Chondrocyte (in vitro differentiated cells): ENCODE data around the gene NSG1. TPM values are rescaled to one million over a fixed set of nuclear protein-coding genes. Genes with fewer than 3 reads are reported as not detected.
A peak's percentile ranks its signal among the peaks of the same experiment; 100 is the strongest.

Experiments
- DNase-seq: peaks from one replicate; pipeline ENCODE4 v3.0.0; 2021; ENCODE audit warnings: mixed read lengths, low spot score
- H3K27ac Mint-ChIP-seq: one replicate; pipeline ENCODE4 v1.8.0; 2021; ENCODE audit warnings: mild to moderate bottlenecking, moderate library complexity, mixed read lengths; ENCODE audit not compliant: unreplicated experiment
- H3K27me3 Mint-ChIP-seq: 2 replicates; pipeline ENCODE4 v1.8.0; 2021; ENCODE audit warnings: low read depth, mixed read lengths
- H3K36me3 Mint-ChIP-seq: 2 replicates; pipeline ENCODE4 v1.8.0; 2021; ENCODE audit warnings: low read depth, mixed read lengths
- H3K4me1 Mint-ChIP-seq: 2 replicates; pipeline ENCODE4 v1.8.0; 2021; ENCODE audit warnings: low read depth, mild to moderate bottlenecking, mixed read lengths
- H3K4me3 Mint-ChIP-seq: one replicate; pipeline ENCODE4 v1.8.0; 2021; ENCODE audit warnings: mild to moderate bottlenecking, moderate library complexity, mixed read lengths; ENCODE audit not compliant: unreplicated experiment
- H3K9me3 Mint-ChIP-seq: 2 replicates; pipeline ENCODE4 v1.8.0; 2021; ENCODE audit warnings: low read depth, mixed read lengths
- total RNA-seq: library from RNA; stranded (reverse); gene quantifications from 3 replicates; pipeline ENCODE4 v1.2.1, GENCODE V29; 2021
- TF ChIP-seq, protein P1 (sequence below): fragments of 200-600 bp; sonication (generic); IDR thresholded peaks from 2 replicates; pipeline ENCODE4 v1.5.0; 2021; ENCODE audit warnings: antibody characterized with exemption, mild to moderate bottlenecking, moderate library complexity

NSG1 gene
- total RNA-seq, 1 donor from 2014 or later: 0.42 TPM

DNA sequence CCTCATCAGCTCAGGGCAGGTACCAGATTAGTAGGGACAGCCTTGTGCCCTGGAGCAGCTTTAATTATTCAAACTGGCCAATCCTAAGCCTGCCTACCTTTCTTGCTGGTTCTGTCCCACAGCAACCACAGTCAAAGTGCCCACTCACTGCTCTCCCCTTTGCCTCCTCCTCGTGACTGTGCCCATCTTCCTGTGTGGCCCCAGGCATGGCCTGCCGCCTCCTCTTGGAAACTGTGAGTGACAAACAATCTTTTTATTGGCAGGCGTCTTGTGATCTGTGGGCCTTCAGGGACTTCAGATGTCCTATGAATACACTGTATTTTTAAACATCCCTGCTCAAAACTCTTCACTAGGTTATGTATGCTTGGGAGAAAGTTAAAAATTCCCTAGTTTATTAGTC is 22.8 kb upstream of the NSG1 start:
- peaks cover 13% of the 10 kb centered on the region for H3K4me1 Mint-ChIP-seq
- TF ChIP-seq, protein P1, sequence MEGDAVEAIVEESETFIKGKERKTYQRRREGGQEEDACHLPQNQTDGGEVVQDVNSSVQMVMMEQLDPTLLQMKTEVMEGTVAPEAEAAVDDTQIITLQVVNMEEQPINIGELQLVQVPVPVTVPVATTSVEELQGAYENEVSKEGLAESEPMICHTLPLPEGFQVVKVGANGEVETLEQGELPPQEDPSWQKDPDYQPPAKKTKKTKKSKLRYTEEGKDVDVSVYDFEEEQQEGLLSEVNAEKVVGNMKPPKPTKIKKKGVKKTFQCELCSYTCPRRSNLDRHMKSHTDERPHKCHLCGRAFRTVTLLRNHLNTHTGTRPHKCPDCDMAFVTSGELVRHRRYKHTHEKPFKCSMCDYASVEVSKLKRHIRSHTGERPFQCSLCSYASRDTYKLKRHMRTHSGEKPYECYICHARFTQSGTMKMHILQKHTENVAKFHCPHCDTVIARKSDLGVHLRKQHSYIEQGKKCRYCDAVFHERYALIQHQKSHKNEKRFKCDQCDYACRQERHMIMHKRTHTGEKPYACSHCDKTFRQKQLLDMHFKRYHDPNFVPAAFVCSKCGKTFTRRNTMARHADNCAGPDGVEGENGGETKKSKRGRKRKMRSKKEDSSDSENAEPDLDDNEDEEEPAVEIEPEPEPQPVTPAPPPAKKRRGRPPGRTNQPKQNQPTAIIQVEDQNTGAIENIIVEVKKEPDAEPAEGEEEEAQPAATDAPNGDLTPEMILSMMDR: no peak
- peaks cover 13% of the 10 kb centered on the region for H3K27me3 Mint-ChIP-seq
- peak overlapping the region; percentile 14 for H3K27ac Mint-ChIP-seq
- H3K36me3 Mint-ChIP-seq: peaks cover 2% of the 10 kb centered on the region
- DNase-seq: no peak
- H3K4me3 Mint-ChIP-seq: no peak overlapping the region
- peaks cover 10% of the 10 kb centered on the region for H3K9me3 Mint-ChIP-seq

DNA sequence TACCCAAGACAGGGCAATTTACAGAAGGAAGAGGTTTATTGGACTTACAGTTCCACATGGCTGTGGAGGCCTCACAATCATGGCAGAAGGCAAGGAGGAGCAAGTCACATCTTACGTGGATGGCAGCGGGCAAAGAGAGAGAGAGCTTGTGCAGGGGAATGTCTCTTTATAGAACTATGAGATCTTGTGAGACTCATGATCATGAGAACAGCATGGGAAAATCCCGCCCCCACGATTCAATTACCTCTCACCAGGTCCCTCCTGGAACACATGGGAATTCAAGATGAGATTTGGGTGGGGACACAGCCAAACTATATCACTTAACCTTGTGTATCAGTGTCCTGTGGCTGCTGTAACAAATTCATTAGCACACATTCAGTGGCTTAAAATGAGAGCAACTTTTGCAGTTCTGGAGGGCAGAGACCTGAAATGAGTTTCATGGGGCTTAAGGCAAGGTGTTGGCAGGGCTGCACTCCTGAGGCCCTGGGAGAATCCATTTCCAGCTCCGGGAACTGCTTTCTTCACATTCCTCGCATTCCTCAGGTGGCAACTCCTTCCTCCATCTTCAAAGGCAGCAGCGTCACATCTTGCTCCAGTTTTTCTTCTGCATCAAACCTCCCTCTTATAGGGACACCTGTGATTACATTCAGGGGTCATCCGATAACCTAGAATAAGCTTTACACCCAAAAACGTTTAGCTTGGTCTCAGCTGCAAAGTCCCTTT is 22.3 kb upstream of the NSG1 start:
- DNase-seq: no peak
- H3K27me3 Mint-ChIP-seq: peaks cover 10% of the 10 kb centered on the region
- TF ChIP-seq, protein P1: no peak
- H3K4me1 Mint-ChIP-seq: peaks cover 13% of the 10 kb centered on the region
- no peak overlapping the region for H3K4me3 Mint-ChIP-seq
- peaks cover 10% of the 10 kb centered on the region for H3K9me3 Mint-ChIP-seq
- no peak overlapping the region for H3K27ac Mint-ChIP-seq
- peaks cover 2% of the 10 kb centered on the region for H3K36me3 Mint-ChIP-seq

GRCh38 chr4:4368809-4369580 is 17.9 kb upstream of the NSG1 start:
- Mint-ChIP-seq H3K4me1 (peaks cover 4% of the 10 kb centered on the region), H3K27me3 (peaks cover 18% of the 10 kb centered on the region), H3K4me3 (no peak overlapping the region), H3K9me3 (peaks cover 10% of the 10 kb centered on the region), H3K36me3 (peaks cover 2% of the 10 kb centered on the region), H3K27ac (no peak overlapping the region)
- TF ChIP-seq, protein P1: no peak
- peak; percentile 60 for DNase-seq

- no peaks in the 10 kb centered on the region for H3K4me1 Mint-ChIP-seq
- H3K27me3 Mint-ChIP-seq: peaks cover 41% of the 10 kb centered on the region
- H3K27ac Mint-ChIP-seq: no peak overlapping the region
- H3K4me3 Mint-ChIP-seq: no peak overlapping the region
- H3K36me3 Mint-ChIP-seq: no peaks in the 10 kb centered on the region
- H3K9me3 Mint-ChIP-seq: peaks cover 6% of the 10 kb centered on the region
- no peak for DNase-seq
- TF ChIP-seq, protein P1: no peak
These were observed 12.4 kb upstream of the NSG1 start for GRCh38 chr4:4374388-4375098.

DNA sequence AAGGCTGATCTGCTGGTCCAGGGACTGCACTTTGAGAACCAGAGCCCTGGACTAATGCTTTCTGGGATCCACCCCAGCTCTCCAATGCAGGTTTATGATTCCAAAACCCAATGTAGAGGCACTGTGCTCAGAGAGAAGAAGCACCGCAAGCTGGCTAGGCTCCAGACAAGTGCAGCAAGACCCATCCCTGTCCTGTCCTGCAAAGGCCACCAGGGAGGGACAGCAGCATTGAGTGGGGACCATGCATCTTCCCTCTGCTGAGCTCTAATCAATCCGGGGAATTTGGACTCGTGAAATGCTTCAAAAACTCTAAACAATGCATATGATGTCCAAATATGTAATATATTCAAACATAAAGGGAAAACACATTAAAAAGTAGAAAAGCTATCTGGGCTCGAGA is 10.8 kb upstream of the NSG1 start:
- TF ChIP-seq, protein P1: no peak
- no peaks in the 10 kb centered on the region for H3K36me3 Mint-ChIP-seq
- H3K4me3 Mint-ChIP-seq: no peak overlapping the region
- H3K27ac Mint-ChIP-seq: no peak overlapping the region
- peaks cover 6% of the 10 kb centered on the region for H3K9me3 Mint-ChIP-seq
- no peaks in the 10 kb centered on the region for H3K4me1 Mint-ChIP-seq
- H3K27me3 Mint-ChIP-seq: peaks cover 50% of the 10 kb centered on the region
- DNase-seq: no peak
